Non-pigmented ciliary epithelial cell (primary cell): ENCODE data around the gene DFFA.
"Not testable (repeated sequence)": the region's sequence is repeated elsewhere in the genome, so short reads cannot be mapped to it uniquely, and the experiment has no call there.

Experiments
- DNase-seq: peaks from one replicate; pipeline ENCODE4 v3.0.0-alpha.2; 2010; ENCODE audit warnings: low read depth

Gene DFFA

GRCh38 chr1:10472220-10473144 is at the start of gene DFFA:
Gene DFFA (minus strand): TSS chr1:10472529. CDS start chr1:10472458, 71 bp downstream.
- DNase-seq: peak; percentile 89

- no peak for DNase-seq
Observed at GRCh38 chr1:10521537-10522157, 49.3 kb upstream of the DFFA start.

- no peak for DNase-seq
Observed at GRCh38 chr1:10520952-10521351, 48.6 kb upstream of the DFFA start.

GRCh38 chr1:10520497-10520896 is 48.2 kb upstream of the DFFA start:
- no peak for DNase-seq

- no peak for DNase-seq
Observed at GRCh38 chr1:10519016-10519417, 46.7 kb upstream of the DFFA start.

- no peak for DNase-seq
Observed at GRCh38 chr1:10517677-10517982, 45.3 kb upstream of the DFFA start.

GRCh38 chr1:10516925-10517676 is 44.8 kb upstream of the DFFA start:
- DNase-seq: no peak

GRCh38 chr1:10515976-10516750 is 43.8 kb upstream of the DFFA start:
- DNase-seq: no peak

- no peak for DNase-seq
Observed at GRCh38 chr1:10515301-10515975, 43.1 kb upstream of the DFFA start.

- no peak for DNase-seq
Observed at GRCh38 chr1:10514490-10515235, 42.3 kb upstream of the DFFA start.

- no peak for DNase-seq
Observed at GRCh38 chr1:10513199-10513598, 40.9 kb upstream of the DFFA start.

GRCh38 chr1:10511494-10511885 is 39.2 kb upstream of the DFFA start:
- DNase-seq: no peak

GRCh38 chr1:10510520-10511493 is 38.5 kb upstream of the DFFA start:
- peak; percentile 68 for DNase-seq

- DNase-seq: no peak
Observed at GRCh38 chr1:10509809-10510509, 37.6 kb upstream of the DFFA start.

- DNase-seq: peak; percentile 56
Observed at GRCh38 chr1:10508511-10508951, 36.2 kb upstream of the DFFA start.

- no peak for DNase-seq
Observed at GRCh38 chr1:10507111-10507879, 35.0 kb upstream of the DFFA start.

GRCh38 chr1:10506677-10507047 is 34.3 kb upstream of the DFFA start:
- no peak for DNase-seq

GRCh38 chr1:10506046-10506676 is 33.8 kb upstream of the DFFA start:
- DNase-seq: not testable (repeated sequence)
